Stimulated activated naive CD8-positive, alpha-beta T cell treated with anti-CD3 and anti-CD28 coated beads, Interleukin-15, Interleukin-2, amounts not matched to agents 100 ng/mL and 50 ng/mL, for 24 hours (primary cell): ENCODE results near the gene XIRP2.

Source experiments
- H3K27ac Mint-ChIP-seq: one replicate; pipeline ENCODE4 v1.8.0; 2021; ENCODE audit warnings: mild to moderate bottlenecking, mixed read lengths
- H3K27me3 Mint-ChIP-seq: one replicate; pipeline ENCODE4 v1.8.0; 2021; ENCODE audit warnings: mixed read lengths
- H3K36me3 Mint-ChIP-seq: one replicate; pipeline ENCODE4 v1.8.0; 2021; ENCODE audit warnings: low read depth, mixed read lengths
- H3K4me1 Mint-ChIP-seq: one replicate; pipeline ENCODE4 v1.8.0; 2021; ENCODE audit warnings: low read depth, mixed read lengths
- H3K4me3 Mint-ChIP-seq: one replicate; pipeline ENCODE4 v1.8.0; 2021; ENCODE audit warnings: mild to moderate bottlenecking, mixed read lengths
- H3K9me3 Mint-ChIP-seq: one replicate; pipeline ENCODE4 v1.8.0; 2021; ENCODE audit warnings: mixed read lengths

Gene XIRP2

DNA sequence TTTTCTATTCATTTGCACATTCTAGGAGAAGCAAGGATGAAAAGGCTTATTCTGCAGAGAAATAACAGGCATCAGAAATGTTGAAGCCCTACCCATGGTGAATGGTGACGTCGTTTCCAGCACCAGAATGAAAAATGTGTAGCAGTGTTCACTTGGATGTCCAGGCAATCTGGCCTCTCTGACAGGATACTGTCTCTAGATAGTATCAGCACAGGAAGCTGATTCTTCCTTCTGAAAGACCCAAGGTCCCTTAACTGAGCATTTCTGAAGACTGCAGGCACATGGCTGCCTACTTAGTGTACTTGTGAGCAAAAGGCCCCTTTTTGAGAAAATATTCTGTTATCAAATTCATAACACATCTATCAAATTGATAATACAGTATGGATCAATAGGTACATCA, 234.1 kb downstream of the XIRP2 start:
- H3K4me1 Mint-ChIP-seq, result no peaks in the 10 kb centered on the region
- no peaks in the 10 kb centered on the region for H3K27me3 Mint-ChIP-seq
- no peak overlapping the region for H3K4me3 Mint-ChIP-seq
- no peak overlapping the region for H3K27ac Mint-ChIP-seq
- H3K9me3 Mint-ChIP-seq, result no peaks in the 10 kb centered on the region
- H3K36me3 Mint-ChIP-seq, result no peaks in the 10 kb centered on the region

DNA sequence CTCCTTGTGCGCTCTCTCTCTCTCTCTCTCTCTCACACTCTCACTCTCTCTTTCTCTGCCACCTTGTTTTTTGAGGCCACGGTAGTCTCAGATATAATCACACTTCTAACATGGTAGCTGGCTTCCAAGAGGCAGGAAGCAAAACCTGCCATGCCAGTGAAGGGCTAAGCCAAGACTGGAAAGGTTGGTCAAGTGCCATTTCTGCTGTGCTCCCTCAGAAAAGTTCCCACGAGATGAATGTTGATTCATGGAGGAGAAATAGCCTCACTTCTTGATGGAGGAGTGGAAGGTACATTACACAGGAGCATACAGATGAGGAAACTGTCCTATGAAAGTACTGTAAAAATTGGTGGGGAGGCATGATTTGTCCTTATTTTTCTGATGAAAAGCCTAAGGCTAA, 237.9 kb downstream of the XIRP2 start:
- Mint-ChIP-seq H3K4me1 (no peaks in the 10 kb centered on the region), H3K9me3 (no peaks in the 10 kb centered on the region), H3K36me3 (no peaks in the 10 kb centered on the region), H3K27ac (no peak overlapping the region), H3K27me3 (no peaks in the 10 kb centered on the region), H3K4me3 (no peak overlapping the region)

DNA sequence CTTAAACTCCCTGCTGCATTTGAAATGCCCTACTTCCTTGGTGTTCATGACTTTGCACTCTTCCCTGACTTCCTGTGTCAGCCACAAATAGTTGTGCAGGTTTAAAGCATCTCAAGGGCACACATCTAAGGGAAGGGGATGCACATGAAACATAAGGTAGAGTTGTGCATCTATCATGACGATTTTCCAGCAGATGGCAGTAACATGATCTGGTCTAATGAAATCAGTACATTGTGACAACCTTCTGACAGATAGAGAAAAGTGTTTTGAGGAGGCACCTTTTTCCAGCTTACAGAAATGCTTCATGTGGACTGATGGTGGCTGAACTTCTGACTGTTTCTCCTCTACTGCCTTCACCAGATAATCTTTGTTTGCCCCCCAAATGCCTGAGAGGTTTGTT, 238.9 kb downstream of the XIRP2 start:
- Mint-ChIP-seq H3K9me3 (no peaks in the 10 kb centered on the region), H3K4me3 (no peak overlapping the region), H3K36me3 (no peaks in the 10 kb centered on the region), H3K27me3 (no peaks in the 10 kb centered on the region), H3K4me1 (no peaks in the 10 kb centered on the region), H3K27ac (no peak overlapping the region)

DNA sequence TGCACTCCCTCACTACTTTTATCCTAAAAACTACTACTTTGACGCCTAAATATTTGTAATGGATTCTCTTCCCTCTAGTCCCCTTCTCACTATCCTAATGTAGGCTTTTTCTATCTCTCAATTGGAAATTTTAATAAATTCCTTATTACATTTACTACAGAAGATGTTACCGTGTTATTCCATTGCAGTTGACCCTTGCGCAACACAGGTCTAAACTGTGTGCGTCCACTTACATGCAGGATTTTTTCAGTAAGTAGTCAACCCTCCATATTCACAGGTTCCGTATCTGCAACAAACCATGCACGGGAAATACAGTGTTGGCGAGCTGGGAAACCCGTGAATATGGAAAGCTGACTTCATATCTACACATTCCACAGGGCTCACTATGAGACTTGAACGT, 239.8 kb downstream of the XIRP2 start:
- H3K4me1 Mint-ChIP-seq, result no peaks in the 10 kb centered on the region
- no peaks in the 10 kb centered on the region for H3K27me3 Mint-ChIP-seq
- no peaks in the 10 kb centered on the region for H3K36me3 Mint-ChIP-seq
- H3K9me3 Mint-ChIP-seq, result no peaks in the 10 kb centered on the region
- H3K4me3 Mint-ChIP-seq, result no peak overlapping the region
- no peak overlapping the region for H3K27ac Mint-ChIP-seq

DNA sequence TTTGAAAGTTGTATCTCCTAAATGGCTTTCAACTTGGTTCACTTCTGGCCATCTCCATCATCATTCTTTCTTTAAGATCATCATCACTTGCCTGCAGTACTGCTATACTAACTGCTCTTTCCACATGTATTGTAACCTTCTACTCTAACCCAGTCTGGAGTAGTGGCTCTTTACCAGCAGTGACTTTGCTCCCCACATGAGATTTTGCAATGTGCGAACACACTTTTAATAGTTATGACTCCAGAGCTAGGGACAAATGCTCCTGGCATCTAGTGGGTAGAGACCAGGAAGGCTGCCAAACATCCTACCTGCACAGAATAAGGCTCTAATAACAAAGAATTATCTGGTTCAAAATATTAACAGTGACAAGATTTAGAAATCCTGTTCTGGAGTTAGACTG, 243.8 kb downstream of the XIRP2 start:
- Mint-ChIP-seq H3K27me3 (no peaks in the 10 kb centered on the region), H3K27ac (no peak overlapping the region), H3K4me1 (peaks cover 5% of the 10 kb centered on the region), H3K36me3 (no peaks in the 10 kb centered on the region), H3K9me3 (no peaks in the 10 kb centered on the region), H3K4me3 (no peak overlapping the region)

DNA sequence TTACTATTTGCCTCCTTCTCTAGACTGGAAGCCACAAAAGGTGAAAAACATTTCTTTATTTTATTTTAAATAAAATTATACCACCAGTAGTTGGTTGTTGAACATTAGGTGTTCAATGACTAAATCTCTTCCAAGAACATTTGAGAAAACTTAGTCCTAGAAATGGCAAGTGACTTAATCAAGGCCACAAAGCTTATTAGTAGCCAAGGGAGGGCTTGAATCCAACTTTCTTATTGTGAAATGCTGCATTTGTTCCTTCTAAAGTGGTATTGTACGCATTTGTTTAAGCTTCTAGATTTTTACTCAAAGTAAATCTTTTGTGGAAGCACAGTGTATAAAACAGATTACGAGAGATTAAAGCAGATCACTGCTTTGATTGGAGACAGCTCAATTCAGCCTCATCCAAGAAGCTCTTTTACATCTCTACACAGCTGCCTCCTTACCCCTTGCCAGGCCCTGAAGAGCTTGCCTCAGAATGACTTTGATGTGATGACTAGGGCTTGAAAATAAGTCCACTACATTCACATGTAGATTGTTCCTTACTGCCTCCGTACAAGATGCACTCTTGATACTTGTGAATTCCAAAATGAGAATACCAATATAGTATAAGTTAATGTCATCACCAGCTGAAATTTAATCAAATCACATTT, 244.8 kb downstream of the XIRP2 start:
- Mint-ChIP-seq H3K4me3 (no peak overlapping the region), H3K27ac (no peak overlapping the region), H3K27me3 (no peaks in the 10 kb centered on the region), H3K4me1 (peaks cover 5% of the 10 kb centered on the region), H3K9me3 (no peaks in the 10 kb centered on the region), H3K36me3 (no peaks in the 10 kb centered on the region)

DNA sequence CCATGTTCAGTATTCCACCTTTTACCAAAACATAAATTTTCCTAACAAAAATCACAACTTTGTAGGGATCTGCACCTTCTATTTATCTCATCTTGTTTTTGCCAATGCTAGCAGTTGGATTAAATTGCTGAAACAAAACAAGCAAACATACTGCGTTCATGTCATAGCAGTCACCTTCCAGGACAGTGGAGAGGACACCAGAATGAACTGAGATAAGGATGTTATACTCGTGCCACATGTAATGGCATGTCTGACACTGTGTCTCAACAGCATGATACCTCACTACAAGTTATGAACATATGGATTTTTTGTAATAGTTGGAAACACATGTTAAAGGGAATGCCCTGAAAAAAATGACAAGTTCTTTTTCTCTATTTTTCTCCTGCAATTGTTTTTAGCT, 245.3 kb downstream of the XIRP2 start:
- no peak overlapping the region for H3K27ac Mint-ChIP-seq
- no peak overlapping the region for H3K4me3 Mint-ChIP-seq
- no peaks in the 10 kb centered on the region for H3K36me3 Mint-ChIP-seq
- no peaks in the 10 kb centered on the region for H3K9me3 Mint-ChIP-seq
- peaks cover 5% of the 10 kb centered on the region for H3K4me1 Mint-ChIP-seq
- H3K27me3 Mint-ChIP-seq, result no peaks in the 10 kb centered on the region

DNA sequence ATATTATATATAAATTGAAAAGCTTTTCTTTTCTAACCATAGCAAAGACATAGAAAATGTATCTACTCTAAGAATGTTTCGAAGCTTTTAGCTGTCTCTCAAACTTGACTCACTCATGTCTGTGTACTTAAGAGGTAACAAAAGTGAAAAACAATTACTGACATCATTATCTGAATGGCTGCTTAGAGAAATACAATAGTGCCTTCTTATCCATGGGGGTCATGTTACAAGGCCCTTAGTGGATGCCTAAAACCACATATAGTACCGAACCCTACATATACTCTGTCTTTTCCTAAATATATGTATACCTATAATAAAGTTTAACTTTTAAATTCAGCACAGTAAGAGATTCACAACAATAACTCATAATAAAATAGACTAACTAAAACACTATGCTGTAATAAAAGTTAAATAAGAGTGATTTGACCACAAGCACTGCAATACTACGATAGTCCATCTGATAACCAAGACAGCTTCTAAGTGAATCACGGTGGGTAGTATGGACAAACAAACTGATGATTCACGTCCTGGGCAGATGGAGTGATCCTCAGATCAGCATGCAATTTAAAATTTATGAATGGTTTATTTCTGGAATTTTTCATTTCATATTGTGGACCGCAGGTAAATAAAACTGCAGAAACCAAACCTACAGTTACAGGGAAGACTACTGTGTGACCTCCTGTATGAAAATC, 246.2 kb downstream of the XIRP2 start:
- Mint-ChIP-seq H3K27me3 (no peaks in the 10 kb centered on the region), H3K27ac (no peak overlapping the region), H3K4me1 (peaks cover 5% of the 10 kb centered on the region), H3K36me3 (no peaks in the 10 kb centered on the region), H3K4me3 (no peak overlapping the region), H3K9me3 (no peaks in the 10 kb centered on the region)

DNA sequence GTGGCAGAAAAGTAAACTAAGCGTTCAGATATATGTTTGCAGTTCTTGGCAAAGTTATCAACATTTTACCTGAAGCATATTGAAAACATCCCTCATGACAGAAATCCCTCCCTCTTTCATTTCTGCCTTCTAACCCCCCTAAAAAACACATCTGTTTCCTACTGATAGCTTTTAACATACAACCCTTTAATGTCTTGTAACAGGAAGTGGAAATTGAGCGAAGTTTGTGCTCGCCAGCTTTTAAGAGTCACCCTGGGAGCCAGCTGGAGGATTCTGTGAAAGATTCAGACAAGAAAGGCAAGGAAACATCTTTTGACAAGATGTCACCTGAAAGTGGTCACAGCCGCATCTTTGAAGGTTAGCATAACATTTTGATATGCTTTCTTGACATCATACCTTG, 247.4 kb downstream of the XIRP2 start:
- H3K27ac Mint-ChIP-seq, result no peak overlapping the region
- peaks cover 5% of the 10 kb centered on the region for H3K4me1 Mint-ChIP-seq
- no peaks in the 10 kb centered on the region for H3K36me3 Mint-ChIP-seq
- H3K4me3 Mint-ChIP-seq, result no peak overlapping the region
- no peaks in the 10 kb centered on the region for H3K9me3 Mint-ChIP-seq
- H3K27me3 Mint-ChIP-seq, result no peaks in the 10 kb centered on the region

DNA sequence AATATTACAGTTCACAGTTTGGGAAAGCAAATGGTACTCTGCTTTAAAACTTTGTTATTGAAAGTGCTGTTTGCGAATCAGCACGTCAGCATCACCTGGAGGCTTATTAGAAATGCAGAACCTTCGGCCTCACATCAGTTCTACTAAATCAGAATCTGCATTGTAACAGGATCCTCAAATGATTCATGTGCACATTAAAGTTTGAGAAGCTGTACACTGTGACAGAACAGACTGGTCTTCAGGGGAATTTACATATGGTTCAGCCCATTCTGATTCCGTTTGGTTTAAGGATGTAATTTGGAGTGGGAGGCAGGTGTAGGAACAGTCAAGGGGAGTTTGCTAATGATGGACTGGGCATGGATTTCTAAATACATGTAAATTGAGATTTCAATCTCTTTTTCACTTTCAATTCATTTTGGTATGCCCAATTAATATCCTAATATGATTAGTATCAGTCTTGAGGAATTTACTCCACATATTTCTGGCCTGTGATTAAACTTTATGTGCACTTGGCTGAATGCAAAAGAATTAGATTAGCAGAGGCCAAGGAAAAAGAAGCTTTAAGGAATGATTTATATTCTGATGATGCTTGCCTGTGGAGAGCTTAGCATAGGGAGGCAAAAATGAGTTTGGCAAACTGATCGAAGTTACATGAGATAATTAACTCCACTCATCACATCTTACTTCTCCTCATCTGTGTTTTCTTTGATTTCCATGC, 248.8 kb downstream of the XIRP2 start:
- H3K27ac Mint-ChIP-seq, result no peak overlapping the region
- H3K27me3 Mint-ChIP-seq, result no peaks in the 10 kb centered on the region
- peaks cover 5% of the 10 kb centered on the region for H3K4me1 Mint-ChIP-seq
- H3K9me3 Mint-ChIP-seq, result no peaks in the 10 kb centered on the region
- H3K36me3 Mint-ChIP-seq, result no peaks in the 10 kb centered on the region
- no peak overlapping the region for H3K4me3 Mint-ChIP-seq

DNA sequence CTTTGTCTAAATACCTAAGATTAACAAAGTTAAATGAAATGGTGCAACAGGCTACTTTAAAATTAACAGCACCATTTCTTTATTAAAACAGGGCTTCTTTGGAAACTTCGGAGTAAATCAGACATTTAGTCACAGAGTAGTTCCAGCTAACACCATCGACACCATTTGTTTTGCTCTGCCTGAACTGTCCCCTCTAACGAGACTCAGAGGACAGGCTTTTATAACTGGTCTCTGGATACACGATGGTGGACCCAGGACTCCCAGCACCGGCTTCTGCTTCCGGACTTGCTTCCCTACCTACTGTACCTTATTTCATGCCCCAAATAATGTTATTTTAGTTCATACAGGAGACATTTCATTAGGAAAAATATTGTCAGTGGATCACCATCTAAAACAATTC, 252.1 kb downstream of the XIRP2 start:
- no peak overlapping the region for H3K27ac Mint-ChIP-seq
- no peaks in the 10 kb centered on the region for H3K36me3 Mint-ChIP-seq
- H3K4me3 Mint-ChIP-seq, result no peak overlapping the region
- no peaks in the 10 kb centered on the region for H3K9me3 Mint-ChIP-seq
- peaks cover 5% of the 10 kb centered on the region for H3K4me1 Mint-ChIP-seq
- H3K27me3 Mint-ChIP-seq, result no peaks in the 10 kb centered on the region

DNA sequence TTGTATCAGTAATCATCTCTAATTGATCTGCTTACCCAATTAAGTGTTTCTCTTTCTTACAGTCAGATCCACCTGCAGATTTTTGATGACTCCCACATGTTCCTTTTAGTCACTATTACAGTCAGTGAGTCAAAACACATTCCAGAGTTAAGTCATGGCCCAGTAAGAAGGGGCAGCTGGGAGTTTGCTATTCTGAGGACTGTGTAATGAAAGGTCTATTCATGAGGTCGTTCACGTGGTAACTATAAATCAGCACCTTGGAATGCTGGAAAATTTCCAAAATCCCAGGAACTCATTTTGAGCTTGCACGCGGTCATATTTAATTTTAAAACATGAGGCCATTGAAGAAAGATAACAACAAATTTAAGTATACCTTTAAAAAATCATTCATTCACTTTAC, 252.5 kb downstream of the XIRP2 start:
- H3K9me3 Mint-ChIP-seq, result no peaks in the 10 kb centered on the region
- no peaks in the 10 kb centered on the region for H3K27me3 Mint-ChIP-seq
- H3K4me1 Mint-ChIP-seq, result peaks cover 1% of the 10 kb centered on the region
- H3K36me3 Mint-ChIP-seq, result no peaks in the 10 kb centered on the region
- no peak overlapping the region for H3K27ac Mint-ChIP-seq
- H3K4me3 Mint-ChIP-seq, result no peak overlapping the region

DNA sequence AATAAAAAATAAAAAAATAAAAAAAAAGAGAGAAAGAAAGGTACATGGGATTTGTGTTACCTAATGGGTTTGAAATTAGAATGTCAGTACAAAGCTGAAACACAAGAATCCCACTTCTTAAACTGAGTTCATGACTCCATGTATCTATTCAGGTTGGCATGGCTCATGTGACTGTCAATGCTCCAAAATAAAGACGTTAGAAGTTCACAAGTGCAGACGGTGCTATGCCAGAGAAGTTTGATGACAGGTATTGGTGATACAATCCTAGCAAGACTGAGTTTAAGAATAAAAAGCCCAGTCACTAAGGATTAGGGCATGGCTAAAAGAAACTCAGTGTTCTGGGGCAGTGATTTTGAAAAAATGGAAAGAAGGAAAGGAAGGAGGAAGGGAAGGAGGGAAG, 254.3 kb downstream of the XIRP2 start:
- no peak overlapping the region for H3K4me3 Mint-ChIP-seq
- H3K36me3 Mint-ChIP-seq, result no peaks in the 10 kb centered on the region
- H3K27me3 Mint-ChIP-seq, result no peaks in the 10 kb centered on the region
- no peak overlapping the region for H3K27ac Mint-ChIP-seq
- no peaks in the 10 kb centered on the region for H3K9me3 Mint-ChIP-seq
- H3K4me1 Mint-ChIP-seq, result no peaks in the 10 kb centered on the region

DNA sequence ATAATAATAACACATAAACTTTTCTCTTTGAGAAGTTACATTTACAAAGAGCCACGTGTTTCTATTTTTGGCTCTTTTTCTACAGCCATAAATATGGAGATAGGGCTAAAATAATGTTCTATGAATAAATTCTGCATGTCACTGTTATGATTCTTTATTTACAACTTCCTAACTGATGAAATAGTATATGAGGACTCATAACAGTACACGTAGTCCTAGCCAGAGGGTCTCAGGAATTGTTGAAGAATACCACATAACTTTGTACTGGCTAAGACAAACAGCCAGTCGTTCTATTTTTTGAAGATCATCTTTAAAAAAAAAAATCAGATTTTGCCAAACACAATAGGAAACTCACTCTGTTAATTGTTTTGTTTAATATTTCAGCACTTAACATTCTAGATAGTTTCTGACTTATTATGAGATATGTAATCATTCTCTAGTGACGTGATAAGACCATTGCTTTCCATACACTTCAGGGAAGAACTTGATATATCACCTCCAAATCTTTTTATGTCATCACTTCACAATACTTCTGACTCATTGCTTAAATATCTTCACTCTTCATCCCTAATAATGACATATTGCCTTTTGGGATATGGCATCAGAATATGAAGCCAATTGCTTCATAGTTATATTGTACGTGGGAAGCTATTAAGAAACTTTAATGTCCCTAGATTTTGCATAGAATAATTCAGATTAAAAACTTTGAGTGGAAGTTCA, 256.1 kb downstream of the XIRP2 start:
- no peaks in the 10 kb centered on the region for H3K27me3 Mint-ChIP-seq
- no peak overlapping the region for H3K4me3 Mint-ChIP-seq
- H3K36me3 Mint-ChIP-seq, result no peaks in the 10 kb centered on the region
- H3K9me3 Mint-ChIP-seq, result no peaks in the 10 kb centered on the region
- H3K4me1 Mint-ChIP-seq, result no peaks in the 10 kb centered on the region
- H3K27ac Mint-ChIP-seq, result no peak overlapping the region

DNA sequence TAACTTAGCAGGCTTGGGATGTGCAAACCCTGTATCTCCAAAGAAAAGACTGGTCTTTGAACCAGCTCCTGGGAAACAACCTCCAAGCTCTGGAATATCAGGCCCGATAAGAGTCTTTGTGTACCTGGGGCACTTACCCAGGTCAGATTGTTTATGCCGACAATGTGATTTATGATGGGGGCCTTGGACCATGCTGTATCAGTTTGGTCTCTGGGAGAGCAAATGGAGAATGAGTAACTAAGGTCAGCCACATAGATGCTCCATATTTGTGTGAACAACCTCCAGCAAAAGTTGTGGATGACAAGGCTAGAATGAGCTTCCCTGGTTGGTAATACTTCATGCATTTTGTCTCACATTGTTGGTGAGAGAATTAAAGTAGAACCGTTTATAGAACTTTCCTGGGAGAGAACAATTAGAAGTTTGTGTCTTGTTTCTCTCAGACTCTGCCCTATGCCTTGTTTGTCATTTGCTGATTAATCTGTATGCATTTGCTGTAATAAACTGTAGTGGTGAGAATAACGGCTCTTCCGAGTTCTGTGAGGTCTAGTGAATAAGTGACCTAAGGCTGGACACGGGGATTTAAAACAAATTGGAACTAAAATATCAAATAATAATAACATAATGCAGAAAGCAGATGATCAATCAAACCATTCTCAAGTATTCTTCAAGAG, 259.1 kb downstream of the XIRP2 start:
- Mint-ChIP-seq H3K4me1 (no peaks in the 10 kb centered on the region), H3K36me3 (no peaks in the 10 kb centered on the region), H3K4me3 (no peak overlapping the region), H3K9me3 (no peaks in the 10 kb centered on the region), H3K27ac (no peak overlapping the region), H3K27me3 (no peaks in the 10 kb centered on the region)
